Gastrocnemius medialis (tissue), 4 donors: ENCODE measurements around the gene ACOXL.

ENCODE experiments used
- CTCF ChIP-seq, 5 experiments: fragments of 450-650 bp in 3 of 5; fragments of 200-600 bp in 2 of 5; sonication (generic) in 2 of 5; IDR thresholded peaks in 4 of 5; conservative IDR thresholded peaks in 1 of 5; 1 replicate in 4 of 5; 2 replicates in 1 of 5; pipeline ENCODE4 v1.5.1; 2016 to 2019; ENCODE audit warnings: antibody characterized with exemption in 5 of 5, mild to moderate bottlenecking in 3 of 5, moderate library complexity in 3 of 5
- POLR2A ChIP-seq, 2 donors: fragments of 450-650 bp; IDR thresholded peaks; one replicate each; pipeline ENCODE4 v1.6.1; 2017; ENCODE audit warnings: antibody characterized with exemption in 2 of 2, mild to moderate bottlenecking in 2 of 2, moderate library complexity in 2 of 2

- no peak for TF ChIP-seq CTCF (IDR thresholded peaks at IDR 0.05 in 4 of 5, conservative IDR thresholded peaks at IDR 0.05 in 1 of 5)
- no peak for TF ChIP-seq POLR2A (IDR thresholded peaks at IDR 0.05)
These were observed 322.7 kb downstream of the ACOXL start for GRCh38 chr2:111054791-111055691.
